Spleen (tissue), 7 donors: Measurements from ENCODE around the gene RNASE3.
"Not testable (repeated sequence)": the region's sequence is repeated elsewhere in the genome, so short reads cannot be mapped to it uniquely, and the experiment has no call there.

ENCODE experiments used
- POLR2A ChIP-seq, 3 donors: fragments of 450-650 bp; IDR thresholded peaks; one replicate each; pipeline ENCODE4 v1.5.1; 2017; ENCODE audit warnings: antibody characterized with exemption in 3 of 3, mild to moderate bottlenecking in 1 of 3
- TF ChIP-seq, protein P1 (sequence below), 11 experiments: fragments of 200-600 bp in 7 of 11; fragments of 450-650 bp in 4 of 11; sonication (generic) in 4 of 11; IDR thresholded peaks in 8 of 11; conservative IDR thresholded peaks in 3 of 11; 1 replicate in 7 of 11; 2 replicates in 4 of 11; pipeline versions ENCODE4 v1.4.0 to v1.8.0; 2016 to 2021; ENCODE audit warnings: antibody characterized with exemption in 11 of 11, inconsistent platforms in 4 of 11, mild to moderate bottlenecking in 1 of 11
- donor health status: DM: no; HTN: no; CAD: no; lungs with moderate emphysema.
- donor health status: DM: no; HTN: no; CAD: no.
- donor health status: DM: no; HTN: no; CAD: no.

DNA sequence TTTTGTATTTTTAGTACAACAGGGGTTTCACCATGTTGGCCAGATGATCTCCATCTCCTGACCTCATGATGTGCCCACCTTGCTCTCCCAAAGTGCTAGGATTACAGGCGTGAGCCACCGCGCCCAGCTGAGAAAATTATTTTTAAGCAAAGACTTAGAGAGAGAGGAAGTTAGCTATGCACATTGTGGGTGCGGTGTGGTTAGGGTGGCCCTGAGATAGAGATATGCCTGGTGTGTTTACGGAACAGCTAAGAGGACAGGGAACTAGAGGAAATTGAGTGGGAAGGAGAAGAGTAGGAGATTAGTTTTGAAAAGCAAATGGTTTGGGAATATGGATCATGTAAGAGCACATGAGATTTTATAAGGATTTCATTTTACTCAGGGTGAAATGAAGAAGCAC, 10.0 kb upstream of the RNASE3 start:
- TF ChIP-seq, protein P1, sequence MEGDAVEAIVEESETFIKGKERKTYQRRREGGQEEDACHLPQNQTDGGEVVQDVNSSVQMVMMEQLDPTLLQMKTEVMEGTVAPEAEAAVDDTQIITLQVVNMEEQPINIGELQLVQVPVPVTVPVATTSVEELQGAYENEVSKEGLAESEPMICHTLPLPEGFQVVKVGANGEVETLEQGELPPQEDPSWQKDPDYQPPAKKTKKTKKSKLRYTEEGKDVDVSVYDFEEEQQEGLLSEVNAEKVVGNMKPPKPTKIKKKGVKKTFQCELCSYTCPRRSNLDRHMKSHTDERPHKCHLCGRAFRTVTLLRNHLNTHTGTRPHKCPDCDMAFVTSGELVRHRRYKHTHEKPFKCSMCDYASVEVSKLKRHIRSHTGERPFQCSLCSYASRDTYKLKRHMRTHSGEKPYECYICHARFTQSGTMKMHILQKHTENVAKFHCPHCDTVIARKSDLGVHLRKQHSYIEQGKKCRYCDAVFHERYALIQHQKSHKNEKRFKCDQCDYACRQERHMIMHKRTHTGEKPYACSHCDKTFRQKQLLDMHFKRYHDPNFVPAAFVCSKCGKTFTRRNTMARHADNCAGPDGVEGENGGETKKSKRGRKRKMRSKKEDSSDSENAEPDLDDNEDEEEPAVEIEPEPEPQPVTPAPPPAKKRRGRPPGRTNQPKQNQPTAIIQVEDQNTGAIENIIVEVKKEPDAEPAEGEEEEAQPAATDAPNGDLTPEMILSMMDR (IDR thresholded peaks at IDR 0.05 in 8 of 11, conservative IDR thresholded peaks at IDR 0.05 in 3 of 11) = not testable (repeated sequence)
- TF ChIP-seq POLR2A (IDR thresholded peaks at IDR 0.05) = not testable (repeated sequence)
